A673 (cell line): ENCODE data around the gene CELF4.

Source experiments
- EZH2 ChIP-seq: fragments of 200-600 bp; sonication (generic); IDR thresholded peaks from 2 replicates; pipeline ENCODE4 v1.6.1; 2017; ENCODE audit warnings: borderline replicate concordance, low read depth, mild to moderate bottlenecking, mixed read lengths, antibody characterized with exemption, low read length; ENCODE audit not compliant: poor library complexity, severe bottlenecking
- TF ChIP-seq, protein P1 (sequence below): fragments of 300-800, 200-600 bp; sonication (generic); conservative IDR thresholded peaks from 2 replicates; pipeline ENCODE4 v1.5.1; 2017; ENCODE audit warnings: low read depth, mild to moderate bottlenecking, antibody characterized with exemption, low read length, moderate library complexity, mixed read lengths

DNA sequence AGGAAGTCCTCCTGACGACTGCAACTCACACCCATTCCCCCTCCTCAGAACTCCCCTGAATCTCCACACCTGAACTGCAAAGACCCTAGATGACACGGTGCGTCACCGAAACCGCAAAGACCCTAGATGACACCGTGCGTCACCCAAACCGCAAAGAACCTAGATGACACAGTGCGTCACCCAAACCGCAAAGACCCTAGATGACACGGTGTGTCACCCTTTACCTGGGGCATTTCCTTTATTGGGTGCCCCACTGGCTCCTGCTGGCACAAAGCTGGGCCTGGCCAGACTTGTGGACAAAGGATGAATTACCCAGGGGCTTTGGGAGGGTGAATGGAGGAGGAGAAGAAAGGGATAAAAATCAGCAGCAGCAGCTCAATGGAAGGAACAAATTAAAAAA lies 123.8 kb downstream of the CELF4 start:
- TF ChIP-seq, protein P1, sequence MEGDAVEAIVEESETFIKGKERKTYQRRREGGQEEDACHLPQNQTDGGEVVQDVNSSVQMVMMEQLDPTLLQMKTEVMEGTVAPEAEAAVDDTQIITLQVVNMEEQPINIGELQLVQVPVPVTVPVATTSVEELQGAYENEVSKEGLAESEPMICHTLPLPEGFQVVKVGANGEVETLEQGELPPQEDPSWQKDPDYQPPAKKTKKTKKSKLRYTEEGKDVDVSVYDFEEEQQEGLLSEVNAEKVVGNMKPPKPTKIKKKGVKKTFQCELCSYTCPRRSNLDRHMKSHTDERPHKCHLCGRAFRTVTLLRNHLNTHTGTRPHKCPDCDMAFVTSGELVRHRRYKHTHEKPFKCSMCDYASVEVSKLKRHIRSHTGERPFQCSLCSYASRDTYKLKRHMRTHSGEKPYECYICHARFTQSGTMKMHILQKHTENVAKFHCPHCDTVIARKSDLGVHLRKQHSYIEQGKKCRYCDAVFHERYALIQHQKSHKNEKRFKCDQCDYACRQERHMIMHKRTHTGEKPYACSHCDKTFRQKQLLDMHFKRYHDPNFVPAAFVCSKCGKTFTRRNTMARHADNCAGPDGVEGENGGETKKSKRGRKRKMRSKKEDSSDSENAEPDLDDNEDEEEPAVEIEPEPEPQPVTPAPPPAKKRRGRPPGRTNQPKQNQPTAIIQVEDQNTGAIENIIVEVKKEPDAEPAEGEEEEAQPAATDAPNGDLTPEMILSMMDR: no peak
- no peak for TF ChIP-seq EZH2
